Stimulated activated CD8-positive, alpha-beta memory T cell treated with anti-CD3 and anti-CD28 coated beads, Interleukin-12 subunit alpha, Interleukin-12 subunit beta, amount 100 ng/mL, for 1 hour (primary cell): Measurements from ENCODE around the gene BPIFB6.

ENCODE experiments used
- DNase-seq: peaks from one replicate; pipeline ENCODE4 v3.0.0-alpha.2; 2020; ENCODE audit warnings: low read depth

Gene BPIFB6

GRCh38 chr20:33002087-33002808 lies 29.2 kb upstream of the BPIFB6 start:
- DNase-seq, result no peak

DNA sequence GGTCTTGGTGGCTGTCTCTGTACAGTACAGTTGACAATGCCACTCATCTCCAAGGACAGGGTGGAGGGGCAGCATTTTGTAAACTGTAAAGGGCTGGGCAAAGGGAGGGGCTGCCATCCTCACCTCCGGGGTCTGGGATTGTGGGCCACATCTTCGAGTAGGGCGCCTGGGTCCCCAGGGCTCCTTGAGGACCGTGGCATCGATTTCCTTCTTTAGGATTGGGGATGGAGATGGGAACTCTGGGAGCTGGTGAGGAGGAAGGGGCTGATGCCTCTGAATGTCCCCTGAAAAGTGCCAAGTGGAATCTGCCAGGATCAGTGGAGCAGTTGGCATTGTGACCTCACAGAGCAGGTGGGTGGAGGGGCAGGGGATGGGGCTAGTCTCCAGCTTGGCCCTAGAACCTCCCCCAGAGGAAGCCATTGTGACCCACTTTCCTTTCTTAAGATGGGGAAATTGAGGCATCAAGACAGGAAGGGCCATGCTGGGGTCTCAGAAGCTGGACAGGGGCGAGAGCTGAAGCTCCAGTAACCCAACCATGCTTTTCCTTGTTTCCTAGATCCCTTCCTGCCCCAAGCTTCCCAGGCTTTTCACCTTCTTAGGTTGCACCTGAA lies 27.2 kb upstream of the BPIFB6 start, which contains the start of gene SUN5:
SUN5 (minus strand) TSS at position 293 of the 611 bp plus-strand sequence; CDS start at position 200, 93 bp downstream.
- DNase-seq, result no peak

- DNase-seq, result no peak
Observed at GRCh38 chr20:33005132-33005566, 26.3 kb upstream of the BPIFB6 start.

- no peak for DNase-seq
Observed at GRCh38 chr20:33005908-33006775, 25.3 kb upstream of the BPIFB6 start.

DNA sequence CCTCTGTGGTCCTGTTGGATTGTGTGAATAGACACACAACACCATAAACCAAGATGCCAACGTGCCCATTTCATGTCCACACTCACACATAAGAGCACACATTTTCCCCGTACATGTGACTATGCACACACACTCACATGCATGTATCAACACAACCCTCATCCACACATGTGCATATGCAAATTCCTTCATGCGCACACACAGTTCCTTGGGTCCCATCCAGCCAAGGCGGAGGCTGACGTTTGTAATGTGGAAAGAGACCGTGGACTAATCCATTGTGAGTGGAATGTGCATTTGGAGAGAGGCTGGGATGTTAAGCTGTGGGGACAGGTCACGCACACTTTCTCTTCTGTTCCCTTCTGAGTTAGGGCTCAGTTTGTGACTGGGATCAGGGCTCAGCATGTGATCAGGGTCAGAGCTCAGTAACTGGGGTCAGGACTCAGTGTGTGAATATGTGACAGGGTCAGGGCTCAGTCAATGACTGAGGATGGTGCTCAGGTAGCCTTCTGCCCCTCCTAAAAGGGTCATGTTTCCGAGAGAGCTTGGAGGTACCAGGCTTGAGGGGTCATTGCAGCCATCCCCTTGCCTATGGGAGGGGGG lies 24.6 kb upstream of the BPIFB6 start:
- DNase-seq, result no peak

- DNase-seq, result no peak
Observed at GRCh38 chr20:33007376-33008335, 23.8 kb upstream of the BPIFB6 start, which contains the start of gene BPIFB2. Gene BPIFB2 (plus strand): TSS chr20:33007704. CDS start chr20:33008575, 871 bp downstream.

DNA sequence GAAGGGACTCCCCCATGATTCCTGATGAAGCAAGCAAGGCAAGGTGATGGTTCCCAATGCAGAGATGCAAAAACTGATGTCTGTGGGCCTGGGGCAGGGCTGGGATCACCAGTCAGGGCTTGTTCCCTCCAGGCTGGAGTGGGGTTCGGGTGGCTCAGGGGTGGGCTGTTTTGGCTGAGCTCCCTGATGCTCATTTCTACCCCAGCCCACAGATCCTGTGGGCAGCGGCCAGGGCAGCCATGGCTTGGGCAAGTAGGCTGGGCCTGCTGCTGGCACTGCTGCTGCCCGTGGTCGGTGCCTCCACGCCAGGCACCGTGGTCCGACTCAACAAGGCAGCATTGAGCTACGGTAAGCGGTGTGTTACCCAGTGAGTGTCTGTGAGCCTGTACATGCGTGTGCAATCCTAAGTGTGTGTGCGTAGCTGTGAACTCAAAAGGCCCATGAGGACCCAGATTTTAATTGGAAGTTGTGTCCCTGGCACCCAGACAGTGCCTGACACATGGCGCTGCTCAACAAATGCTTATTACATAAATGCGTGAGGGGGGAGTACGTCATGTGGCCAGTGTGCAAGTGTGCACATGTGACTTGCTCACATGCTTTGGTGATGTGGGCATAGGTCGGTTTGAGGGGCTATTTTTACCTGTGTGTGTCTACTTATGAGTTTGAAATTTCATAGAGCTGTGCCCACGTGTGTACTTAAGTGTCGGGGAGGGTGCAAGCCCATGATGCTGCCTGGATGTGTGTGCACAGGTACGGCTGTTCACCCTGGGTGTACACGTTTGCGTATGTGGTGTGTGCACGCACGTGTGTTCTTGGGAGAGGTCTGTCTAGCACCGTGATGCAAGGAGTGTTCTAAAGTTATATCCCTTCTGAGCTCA lies 22.9 kb upstream of the BPIFB6 start:
- DNase-seq, result no peak

GRCh38 chr20:33009214-33010132 lies 22.0 kb upstream of the BPIFB6 start:
- DNase-seq, result no peak

DNA sequence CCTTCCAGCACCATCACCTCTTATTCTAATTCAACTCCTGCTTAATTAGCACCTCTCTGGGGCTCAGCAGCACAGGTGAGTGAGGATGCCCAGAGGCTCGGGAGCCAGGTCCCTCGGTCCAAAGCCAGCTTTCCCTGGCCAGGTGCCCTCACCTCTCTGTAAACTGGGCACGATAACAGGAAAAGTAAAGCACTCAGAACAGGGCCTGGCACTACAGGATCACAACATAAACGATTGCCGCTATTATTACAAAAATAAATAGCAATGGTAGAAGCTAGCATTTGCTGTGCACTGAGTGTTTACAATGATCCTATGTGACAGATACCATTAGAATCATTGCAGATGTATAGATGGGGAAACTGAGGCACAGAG lies 21.3 kb upstream of the BPIFB6 start:
- DNase-seq, result no peak

GRCh38 chr20:33010674-33011449 lies 20.6 kb upstream of the BPIFB6 start:
- DNase-seq, result no peak

GRCh38 chr20:33012327-33013189 lies 18.9 kb upstream of the BPIFB6 start:
- DNase-seq, result no peak

DNA sequence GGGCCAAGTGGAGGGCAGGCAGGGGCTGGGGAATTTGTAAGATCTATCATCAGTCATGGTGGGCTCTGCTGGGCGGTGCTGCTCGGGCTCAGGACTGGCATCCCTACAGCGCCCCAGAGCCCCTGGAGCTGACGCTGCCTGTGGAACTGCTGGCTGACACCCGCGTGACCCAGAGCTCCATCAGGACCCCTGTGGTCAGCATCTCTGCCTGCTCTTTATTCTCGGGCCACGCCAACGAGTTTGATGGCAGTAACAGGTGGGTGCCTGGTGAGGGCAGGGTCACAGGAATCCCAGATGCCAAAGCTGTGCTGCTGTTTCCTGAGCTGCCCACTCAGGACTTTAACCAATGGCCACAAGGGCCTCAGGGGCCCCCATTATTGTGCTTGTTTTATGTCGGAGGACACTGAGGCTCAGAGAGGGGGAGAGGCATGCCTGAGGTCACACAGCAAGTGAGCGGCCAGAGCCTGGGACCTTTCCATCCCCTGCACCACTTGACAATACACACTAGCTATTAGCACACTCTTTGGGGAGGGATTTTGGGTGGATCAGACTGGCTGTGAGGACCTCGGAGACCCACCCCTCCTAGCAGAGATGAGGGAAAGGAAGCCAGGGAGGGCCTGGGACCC lies 17.6 kb upstream of the BPIFB6 start:
- no peak for DNase-seq

DNA sequence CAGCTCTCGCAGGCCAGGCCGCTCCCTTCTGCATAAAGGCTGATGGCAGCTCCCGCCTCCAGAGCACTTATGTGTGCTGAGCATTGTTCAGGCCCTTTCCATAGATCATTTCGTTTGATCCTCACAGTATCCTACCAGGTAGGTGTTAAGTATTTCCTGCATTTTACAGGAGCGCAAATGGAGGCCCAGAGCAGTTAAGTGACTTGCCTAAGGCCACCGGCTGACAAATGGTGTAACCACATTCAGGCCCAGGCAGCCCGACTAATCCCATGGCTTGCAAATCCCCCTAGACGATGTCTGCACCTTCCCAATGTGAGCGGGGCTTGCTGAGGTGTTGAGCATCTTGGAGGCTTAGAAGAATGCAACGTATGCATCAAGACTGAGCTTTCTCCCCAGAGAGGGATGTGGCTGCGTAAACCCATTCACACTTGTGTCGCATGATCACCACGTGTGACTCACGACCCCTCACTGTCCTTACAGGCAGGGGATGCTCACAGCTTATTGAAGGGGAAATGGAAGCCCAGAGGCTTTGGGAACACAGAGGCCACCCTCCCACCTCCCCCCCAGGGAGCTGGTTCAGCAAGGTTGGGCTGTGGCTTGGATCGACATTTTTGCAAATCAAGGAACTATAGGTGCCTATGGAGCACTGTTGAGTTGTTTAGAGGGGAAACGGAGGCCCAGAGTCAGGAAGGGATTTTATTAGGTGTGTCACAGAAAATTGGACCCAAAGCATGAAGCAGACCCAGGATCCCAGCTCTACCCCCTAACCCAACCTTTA lies 16.9 kb upstream of the BPIFB6 start:
- no peak for DNase-seq

DNA sequence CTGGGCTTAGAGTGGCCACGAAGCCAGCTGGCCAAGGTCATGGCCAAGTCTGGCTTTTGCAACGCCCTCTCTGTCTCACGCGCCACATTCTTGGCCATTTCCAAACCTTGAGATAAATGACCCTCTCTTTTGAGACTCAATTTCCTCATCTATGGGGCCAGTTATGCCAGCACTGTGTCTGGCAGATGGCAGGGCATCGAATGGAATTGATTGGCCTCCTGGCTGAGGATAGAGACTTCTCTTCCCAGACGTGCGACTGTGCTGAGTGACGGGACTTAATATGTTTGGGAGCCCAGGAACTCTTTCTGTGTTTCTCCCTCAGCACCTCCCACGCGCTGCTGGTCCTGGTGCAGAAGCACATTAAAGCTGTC lies 16.3 kb upstream of the BPIFB6 start:
- DNase-seq, result no peak

GRCh38 chr20:33015700-33016580 lies 15.5 kb upstream of the BPIFB6 start:
- DNase-seq, result no peak
